Effector memory CD8-positive, alpha-beta T cell (primary cell): Measurements from ENCODE around the gene TEC.
A peak's percentile ranks its signal among the peaks of the same experiment; 100 is the strongest.

ENCODE experiments used
- ATAC-seq: fragments of 150-1000 bp; cut with Tn5 transposase; replicated peaks from 2 replicates; pipeline ENCODE4 v1.10.0; 2021; ENCODE audit warnings: mild to moderate bottlenecking, moderate library complexity
- DNase-seq, 3 experiments: peaks; one replicate each; pipeline ENCODE4 v3.0.0; 2021
- H3K27ac Mint-ChIP-seq, 2 donors: one replicate each; pipeline ENCODE4 v1.8.0; 2022; ENCODE audit warnings: mild to moderate bottlenecking in 2 of 2, mixed read lengths in 2 of 2, moderate library complexity in 2 of 2
- H3K27me3 Mint-ChIP-seq, 2 donors: one replicate each; pipeline ENCODE4 v1.8.0; 2022; ENCODE audit warnings: mixed read lengths in 2 of 2
- H3K36me3 Mint-ChIP-seq: one replicate; pipeline ENCODE4 v1.8.0; 2022; ENCODE audit warnings: mild to moderate bottlenecking, moderate library complexity, mixed read lengths; ENCODE audit not compliant: insufficient read depth
- H3K4me1 Mint-ChIP-seq, 2 donors: one replicate each; pipeline ENCODE4 v1.8.0; 2022; ENCODE audit warnings: low read depth in 2 of 2, mixed read lengths in 2 of 2
- H3K4me3 Mint-ChIP-seq, 2 donors: one replicate each; pipeline ENCODE4 v1.8.0; 2022; ENCODE audit warnings: mild to moderate bottlenecking in 2 of 2, mixed read lengths in 2 of 2, moderate library complexity in 2 of 2
- H3K9me3 Mint-ChIP-seq, 2 donors: one replicate each; pipeline ENCODE4 v1.8.0; 2022; ENCODE audit warnings: mixed read lengths in 2 of 2

Gene TEC

GRCh38 chr4:48147621-48148020, 122.0 kb downstream of the TEC start:
- no peaks in the 10 kb centered on the region for H3K27me3 Mint-ChIP-seq
- no peak for ATAC-seq
- no peaks in the 10 kb centered on the region for H3K36me3 Mint-ChIP-seq
- H3K27ac Mint-ChIP-seq = no peak overlapping the region
- no peak for DNase-seq
- no peaks in the 10 kb centered on the region for H3K4me1 Mint-ChIP-seq
- no peaks in the 10 kb centered on the region for H3K9me3 Mint-ChIP-seq
- H3K4me3 Mint-ChIP-seq = no peak overlapping the region

DNA sequence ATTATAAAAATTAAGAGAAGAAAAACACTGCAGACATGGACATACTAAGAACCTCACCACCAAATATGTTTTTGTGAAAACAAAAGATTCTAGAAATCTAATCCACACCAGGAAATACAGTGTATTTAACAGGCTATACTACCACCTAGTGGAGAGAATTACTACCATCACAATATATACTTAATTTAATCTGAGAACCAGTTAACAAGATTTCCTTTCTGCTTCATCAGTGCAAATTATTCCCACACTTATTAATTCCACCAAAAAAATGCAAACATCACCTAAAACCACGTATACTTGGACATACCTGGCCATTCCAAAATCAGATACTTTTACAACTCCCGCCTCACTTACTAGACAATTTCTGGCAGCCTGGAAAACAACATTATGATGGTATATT, 128.6 kb downstream of the TEC start:
- Mint-ChIP-seq H3K4me3 (no peak overlapping the region), H3K36me3 (no peaks in the 10 kb centered on the region), H3K9me3 (no peaks in the 10 kb centered on the region), H3K27ac (no peak overlapping the region), H3K4me1 (peaks cover 26 to 42% of the 10 kb centered on the region in 2 donors), H3K27me3 (no peaks in the 10 kb centered on the region)
- DNase-seq = no peak
- ATAC-seq = peak; percentile 53

DNA sequence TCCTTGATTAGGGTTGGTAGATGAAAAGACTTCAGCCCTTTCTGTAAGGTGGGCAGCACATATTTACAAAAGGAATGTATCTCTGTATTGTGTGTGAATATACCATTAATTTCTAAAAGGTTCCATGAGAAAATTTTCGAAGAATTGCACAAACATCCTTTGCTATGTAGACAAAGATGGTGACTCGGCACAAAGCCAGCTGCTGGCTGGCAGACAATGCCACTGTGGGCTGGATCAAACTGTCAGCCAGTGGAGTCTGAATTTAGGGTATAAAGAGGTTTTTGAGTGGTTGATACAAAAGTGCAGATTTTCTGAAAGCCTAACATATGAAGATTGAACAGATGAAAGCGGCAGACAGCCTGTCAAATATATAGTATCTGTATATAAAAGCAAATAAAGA, 129.9 kb downstream of the TEC start:
- H3K9me3 Mint-ChIP-seq = no peaks in the 10 kb centered on the region
- peak overlapping the region; percentile 47 to 91 for H3K27ac Mint-ChIP-seq
- no peaks in the 10 kb centered on the region for H3K36me3 Mint-ChIP-seq
- H3K4me1 Mint-ChIP-seq = peaks cover 27 to 50% of the 10 kb centered on the region in 2 donors
- ATAC-seq (no peak), DNase-seq (no peak)
- no peaks in the 10 kb centered on the region for H3K27me3 Mint-ChIP-seq
- peak overlapping the region in 1 of 2 donors; percentile 38 for H3K4me3 Mint-ChIP-seq

GRCh38 chr4:48138936-48139335, 130.7 kb downstream of the TEC start:
- DNase-seq = peak; percentile 17 to 26 (median 21)
- Mint-ChIP-seq H3K4me3 (peak overlapping the region; percentile 38), H3K27ac (peak overlapping the region; percentile 47 to 91), H3K27me3 (no peaks in the 10 kb centered on the region), H3K9me3 (no peaks in the 10 kb centered on the region), H3K4me1 (peaks cover 34 to 57% of the 10 kb centered on the region in 2 donors), H3K36me3 (no peaks in the 10 kb centered on the region)
- ATAC-seq = peak; percentile 80

DNA sequence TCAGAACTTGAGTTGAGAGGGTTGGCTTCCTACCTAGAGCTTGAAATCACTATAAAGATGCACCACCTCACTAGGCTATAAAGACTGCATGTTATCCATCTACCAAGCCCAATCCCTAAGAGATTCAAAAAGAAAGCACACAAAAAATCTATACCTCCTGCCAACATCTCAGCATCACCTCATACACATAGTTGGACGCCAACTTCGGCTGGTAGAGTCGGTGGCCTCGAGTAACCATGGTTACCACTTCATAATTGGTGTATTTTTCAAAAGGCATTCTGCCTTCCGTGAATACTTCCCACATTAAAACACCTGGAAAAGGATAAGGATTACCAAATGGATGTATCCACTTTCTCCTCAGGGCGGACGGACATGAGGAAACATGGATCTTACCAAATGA, 131.1 kb downstream of the TEC start:
- Mint-ChIP-seq H3K27ac (peak overlapping the region; percentile 47 to 91), H3K27me3 (no peaks in the 10 kb centered on the region), H3K4me1 (peaks cover 34 to 59% of the 10 kb centered on the region in 2 donors), H3K9me3 (no peaks in the 10 kb centered on the region), H3K4me3 (peak overlapping the region; percentile 38), H3K36me3 (no peaks in the 10 kb centered on the region)
- no peak for DNase-seq
- ATAC-seq = no peak

DNA sequence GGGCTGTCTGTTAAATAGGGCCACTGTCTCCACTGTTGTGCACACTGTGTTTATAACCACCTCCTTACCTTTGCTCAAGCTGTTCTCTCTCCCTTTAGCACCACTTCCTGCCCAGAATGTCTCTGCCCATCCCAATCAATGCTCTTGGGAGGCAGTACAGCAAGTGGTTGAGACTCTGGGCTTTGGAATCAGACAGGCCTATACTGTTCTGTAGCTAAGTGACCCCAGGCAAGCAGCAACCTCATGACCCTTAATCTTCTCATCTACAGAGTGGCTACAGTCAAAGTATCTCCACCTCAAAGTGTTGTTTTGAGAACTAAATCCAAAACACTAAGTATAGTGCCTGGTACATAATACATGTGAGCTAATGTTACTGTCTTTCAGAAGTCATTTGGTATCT, 131.8 kb downstream of the TEC start:
- DNase-seq (no peak), ATAC-seq (peak; percentile 20)
- H3K9me3 Mint-ChIP-seq = no peaks in the 10 kb centered on the region
- H3K36me3 Mint-ChIP-seq = no peaks in the 10 kb centered on the region
- peak overlapping the region; percentile 25 to 38 for H3K4me3 Mint-ChIP-seq
- peaks cover 34 to 59% of the 10 kb centered on the region in 2 donors for H3K4me1 Mint-ChIP-seq
- no peaks in the 10 kb centered on the region for H3K27me3 Mint-ChIP-seq
- peak overlapping the region; percentile 47 to 91 for H3K27ac Mint-ChIP-seq

- Mint-ChIP-seq H3K36me3 (peaks cover 11% of the 10 kb centered on the region), H3K27me3 (no peaks in the 10 kb centered on the region), H3K4me1 (peaks cover 27 to 59% of the 10 kb centered on the region in 2 donors), H3K27ac (peak within 1 kb of the TSS; percentile 81 to 91), H3K4me3 (peak within 1 kb of the TSS; percentile 76 to 81), H3K9me3 (no peaks in the 10 kb centered on the region)
- ATAC-seq = no peak
- DNase-seq = no peak
These were observed 135.6 kb downstream of the TEC start, which contains the start of gene TXK for GRCh38 chr4:48134081-48134480. Gene TXK, minus strand, starts transcription at chr4:48134250. Its CDS starts 80 bp downstream, at chr4:48134170.

- no peaks in the 10 kb centered on the region for H3K9me3 Mint-ChIP-seq
- DNase-seq = no peak
- no peaks in the 10 kb centered on the region for H3K27me3 Mint-ChIP-seq
- peaks cover 24 to 59% of the 10 kb centered on the region in 2 donors for H3K4me1 Mint-ChIP-seq
- peaks cover 11% of the 10 kb centered on the region for H3K36me3 Mint-ChIP-seq
- ATAC-seq = no peak
- H3K27ac Mint-ChIP-seq = peak overlapping the region; percentile 81 to 91
- H3K4me3 Mint-ChIP-seq = peak overlapping the region; percentile 76 to 81
These were observed 136.0 kb downstream of the TEC start for GRCh38 chr4:48133669-48134068.

GRCh38 chr4:48131736-48132135, 137.9 kb downstream of the TEC start:
- peak overlapping the region; percentile 41 to 91 for H3K27ac Mint-ChIP-seq
- no peaks in the 10 kb centered on the region for H3K9me3 Mint-ChIP-seq
- peaks cover 15% of the 10 kb centered on the region for H3K36me3 Mint-ChIP-seq
- peak overlapping the region; percentile 76 to 81 for H3K4me3 Mint-ChIP-seq
- peaks cover 15 to 55% of the 10 kb centered on the region in 2 donors for H3K4me1 Mint-ChIP-seq
- no peaks in the 10 kb centered on the region for H3K27me3 Mint-ChIP-seq
- ATAC-seq (no peak), DNase-seq (no peak)

GRCh38 chr4:48130100-48130499, 139.5 kb downstream of the TEC start:
- Mint-ChIP-seq H3K4me3 (peak overlapping the region; percentile 27 to 79), H3K9me3 (no peaks in the 10 kb centered on the region), H3K4me1 (peaks cover 15 to 58% of the 10 kb centered on the region in 2 donors), H3K36me3 (peaks cover 15% of the 10 kb centered on the region), H3K27ac (peak overlapping the region; percentile 87 to 91), H3K27me3 (no peaks in the 10 kb centered on the region)
- no peak for DNase-seq
- no peak for ATAC-seq

GRCh38 chr4:48129307-48130014, 140.2 kb downstream of the TEC start:
- Mint-ChIP-seq H3K36me3 (peaks cover 15% of the 10 kb centered on the region), H3K4me3 (peak overlapping the region; percentile 27 to 79), H3K4me1 (peaks cover 11 to 56% of the 10 kb centered on the region in 2 donors), H3K27ac (peak overlapping the region; percentile 87 to 91), H3K9me3 (no peaks in the 10 kb centered on the region), H3K27me3 (peaks cover 0 to 1% of the 10 kb centered on the region in 2 donors)
- DNase-seq (no peak), ATAC-seq (peak; percentile 47)

- Mint-ChIP-seq H3K27ac (peak overlapping the region; percentile 87 to 95), H3K27me3 (peaks cover 0 to 15% of the 10 kb centered on the region in 2 donors), H3K4me1 (peaks cover 12 to 61% of the 10 kb centered on the region in 2 donors), H3K36me3 (peaks cover 15% of the 10 kb centered on the region), H3K4me3 (peak overlapping the region; percentile 61 to 79), H3K9me3 (no peaks in the 10 kb centered on the region)
- peak; percentile 41 to 48 (median 42) for DNase-seq
- peak; percentile 67 for ATAC-seq
These were observed 141.8 kb downstream of the TEC start for GRCh38 chr4:48127682-48128404.

- Mint-ChIP-seq H3K36me3 (peaks cover 15% of the 10 kb centered on the region), H3K27ac (peak overlapping the region; percentile 87 to 95), H3K4me1 (peaks cover 12 to 61% of the 10 kb centered on the region in 2 donors), H3K9me3 (no peaks in the 10 kb centered on the region), H3K4me3 (peak overlapping the region; percentile 61 to 79), H3K27me3 (peaks cover 0 to 15% of the 10 kb centered on the region in 2 donors)
- ATAC-seq (no peak), DNase-seq (no peak)
These were observed 142.4 kb downstream of the TEC start for GRCh38 chr4:48127231-48127630.
